H1 (cell line): ENCODE data around the gene RFX2. TPM values are rescaled to one million over a fixed set of nuclear protein-coding genes. Genes with fewer than 3 reads are reported as not detected.

Experiments
- ASH2L ChIP-seq: fragments of 200-600, 300-600 bp; sonication (generic); IDR thresholded peaks from one replicate; pipeline ENCODE4 v1.7.1; 2017; ENCODE audit warnings: low read length
- CBX5 ChIP-seq: fragments of 300-800, 300-1000 bp; sonication (generic); IDR thresholded peaks from 2 replicates; pipeline ENCODE4 v1.7.1; 2016; ENCODE audit warnings: antibody characterized with exemption, low read length, low read depth
- JUN ChIP-seq: IDR thresholded peaks from 2 replicates; pipeline ENCODE4 v1.6.1; 2011; ENCODE audit warnings: low read depth, mild to moderate bottlenecking, improper control_type of control experiment, low read length
- KDM5A ChIP-seq: fragments of 200-600 bp; IDR thresholded peaks from 2 replicates; pipeline ENCODE4 v1.7.1; 2012; ENCODE audit warnings: mild to moderate bottlenecking, low read length, inconsistent platforms, mixed read lengths
- NANOG ChIP-seq: IDR thresholded peaks from 2 replicates; pipeline ENCODE4 v1.6.1; 2011; ENCODE audit warnings: low read length, low read depth, mild to moderate bottlenecking, inconsistent platforms; ENCODE audit not compliant: insufficient read depth, poor library complexity, severe bottlenecking
- RXRA ChIP-seq: IDR thresholded peaks from 2 replicates; pipeline ENCODE4 v1.6.1; 2011; ENCODE audit warnings: low read depth, mild to moderate bottlenecking, low read length, moderate library complexity; ENCODE audit not compliant: insufficient read depth
- SIRT6 ChIP-seq: IDR thresholded peaks from one replicate; pipeline ENCODE4 v1.7.1; 2012; ENCODE audit warnings: low read length, inconsistent platforms
- polyA plus RNA-seq, 7 experiments: library from polyadenylated mRNA; depleted of rRNA in 3 of 7; stranded (reverse) in 5 of 7; unstranded in 2 of 7; fragments of >200 nt in 5 of 7; fragments of 200-250 nt in 2 of 7; gene quantifications; 1 replicate in 5 of 7; 2 replicates in 1 of 7; 4 replicates in 1 of 7; pipeline versions ENCODE4 v1.2.1 to v1.2.3, GENCODE V29; 2011 to 2013; ENCODE audit warnings: missing spikeins in 2 of 7, mixed read lengths in 2 of 7
- total RNA-seq: library from RNA; stranded (reverse); fragmentation: NEBNext Ultra II Directional; extraction: Animal tissue kit (Norgen Biotek cat#: 25700); gene quantifications from 2 replicates; pipeline ENCODE4 v1.2.1, GENCODE V29; 2021

Gene RFX2
- total and polyA plus RNA-seq, 2 of the 8 experiments (the other 6 are each of a cell fraction or from before 2014, with no cell fraction given) = 4.8 to 5.3 TPM

- no peak for TF ChIP-seq NANOG
- no peak for TF ChIP-seq SIRT6
- no peak for TF ChIP-seq CBX5
- TF ChIP-seq RXRA = no peak
- no peak for TF ChIP-seq ASH2L
- no peak for TF ChIP-seq KDM5A
- TF ChIP-seq JUN = no peak
These were observed 153.1 kb downstream of the RFX2 start (continued) for GRCh38 chr19:5957170-5957569.
